HG03342 (cell line): ENCODE data around the gene GLIPR2.
A peak's percentile ranks its signal among the peaks of the same experiment; 100 is the strongest.
"Not testable (repeated sequence)": the region's sequence is repeated elsewhere in the genome, so short reads cannot be mapped to it uniquely, and the experiment has no call there.

Experiments used
- ATAC-seq: cut with Tn5 transposase; IDR thresholded peaks from one replicate; pipeline ENCODE4 v1.9.1; 2021; ENCODE audit warnings: mild to moderate bottlenecking, moderate library complexity; ENCODE audit not compliant: unreplicated experiment

The GLIPR2 gene, protein sequence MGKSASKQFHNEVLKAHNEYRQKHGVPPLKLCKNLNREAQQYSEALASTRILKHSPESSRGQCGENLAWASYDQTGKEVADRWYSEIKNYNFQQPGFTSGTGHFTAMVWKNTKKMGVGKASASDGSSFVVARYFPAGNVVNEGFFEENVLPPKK

DNA sequence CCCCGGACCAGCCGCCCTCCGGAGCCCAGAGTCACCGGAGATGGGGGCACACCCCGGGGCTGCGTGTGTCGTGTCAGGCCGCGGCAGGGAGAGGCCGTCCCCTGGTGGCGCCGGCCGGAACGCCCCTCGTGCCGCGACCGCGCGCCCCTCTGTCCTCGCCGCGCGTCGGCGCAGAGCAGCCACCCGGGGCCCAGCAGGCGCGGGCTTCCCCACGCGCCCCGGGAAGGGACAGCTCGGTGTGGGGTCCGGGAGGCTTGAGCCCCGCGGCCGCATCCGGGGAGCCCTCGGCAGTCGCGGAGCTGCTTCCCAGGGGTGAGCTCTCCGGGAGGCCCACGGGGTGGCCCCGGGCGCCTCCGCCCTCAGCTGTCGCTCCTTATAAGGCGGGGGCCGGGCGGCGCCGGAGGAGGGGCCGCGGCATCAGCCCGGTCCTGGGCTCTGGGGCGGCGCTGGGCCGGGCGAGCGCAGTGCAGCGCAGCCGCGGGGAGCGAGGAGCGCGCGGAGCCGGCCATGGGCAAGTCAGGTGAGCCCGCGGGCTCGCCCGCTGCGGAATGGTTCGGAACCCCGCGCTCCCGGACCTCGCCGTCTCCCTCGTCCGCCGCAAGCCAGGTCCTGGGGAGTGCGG is at the start of gene GLIPR2:
Gene GLIPR2 (plus strand): TSS at position 462 of the 622 bp plus-strand sequence. CDS start 46 bp downstream, at position 508.
- ATAC-seq: peak; percentile 88

DNA sequence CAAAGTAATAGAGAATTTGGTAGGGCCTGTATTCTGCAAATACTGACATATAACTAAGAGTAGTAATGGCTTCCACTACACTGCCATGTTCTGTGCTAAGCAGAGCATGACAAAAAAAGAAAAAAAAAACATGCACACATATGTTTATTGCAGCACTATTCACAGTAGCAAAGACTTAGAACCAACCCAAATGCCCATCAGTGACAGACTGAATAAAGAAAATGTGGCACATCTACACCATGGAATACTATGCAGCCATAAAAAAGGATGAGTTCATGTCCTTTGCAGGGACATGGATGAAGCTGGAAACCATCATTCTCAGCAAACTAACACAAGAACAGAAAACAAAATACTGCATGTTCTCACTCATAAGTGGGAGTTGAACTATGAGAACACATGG is 49.5 kb upstream of the GLIPR2 start:
- ATAC-seq: not testable (repeated sequence)

DNA sequence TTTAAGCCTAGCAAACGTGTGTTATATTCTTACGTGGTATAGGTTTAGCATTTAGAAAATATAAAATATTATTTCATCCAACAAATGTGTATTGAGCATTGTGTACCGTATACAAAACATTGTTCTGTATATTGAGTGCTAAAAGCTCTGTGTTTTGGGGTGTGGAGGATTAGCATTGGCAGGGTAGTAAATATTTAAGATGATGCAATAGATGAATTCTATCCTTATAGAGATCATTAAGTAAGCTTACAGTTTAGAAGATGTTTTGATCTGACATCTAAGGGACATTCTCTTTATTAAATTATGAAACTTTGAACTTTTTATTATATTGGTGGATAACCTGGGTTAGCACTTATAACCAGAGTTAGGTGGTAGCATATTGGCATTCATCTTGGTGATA is 48.5 kb upstream of the GLIPR2 start:
- ATAC-seq: no peak

DNA sequence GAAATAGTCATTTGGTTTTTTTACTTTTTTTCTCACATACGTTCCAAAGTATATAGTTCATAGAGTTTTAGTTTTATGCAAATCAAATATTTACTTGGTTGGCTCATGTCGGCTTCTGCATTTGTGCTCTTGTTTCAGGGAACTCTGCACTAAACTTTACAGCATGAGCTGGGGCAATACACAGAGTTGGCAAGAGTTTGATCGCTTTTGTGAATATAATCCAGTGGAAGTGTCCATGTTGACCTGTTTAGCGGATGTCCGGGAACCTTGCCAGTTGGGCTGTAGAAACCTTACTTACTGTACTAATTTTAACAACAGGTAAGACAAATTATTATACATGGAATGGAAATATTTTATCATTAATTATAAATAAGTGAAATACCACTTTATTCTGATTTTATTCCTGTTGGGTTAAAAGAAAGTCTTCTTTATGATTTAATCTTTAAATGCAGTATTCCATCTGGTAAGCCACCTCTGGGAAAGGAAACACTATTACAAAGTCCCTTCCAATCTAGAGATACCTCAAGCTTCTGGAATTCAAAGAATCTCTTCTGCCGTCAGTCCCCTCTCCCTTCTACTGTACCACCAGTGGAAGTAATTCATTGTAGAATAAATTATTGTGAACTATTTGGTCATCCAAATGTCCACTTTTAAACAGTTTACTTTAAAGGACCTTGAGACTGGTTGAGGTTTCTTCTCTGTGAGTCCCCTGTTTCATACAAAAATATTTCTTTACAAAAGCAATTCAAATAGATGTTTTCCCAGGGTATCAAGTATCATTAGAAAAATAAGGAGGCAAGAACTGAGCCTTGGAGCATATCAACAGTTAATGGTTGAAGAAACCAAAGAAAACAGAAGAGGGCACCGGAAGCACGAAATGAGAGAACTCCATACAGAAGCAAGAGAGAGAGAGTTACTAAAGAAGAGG is 45.2 kb upstream of the GLIPR2 start:
- ATAC-seq: no peak

DNA sequence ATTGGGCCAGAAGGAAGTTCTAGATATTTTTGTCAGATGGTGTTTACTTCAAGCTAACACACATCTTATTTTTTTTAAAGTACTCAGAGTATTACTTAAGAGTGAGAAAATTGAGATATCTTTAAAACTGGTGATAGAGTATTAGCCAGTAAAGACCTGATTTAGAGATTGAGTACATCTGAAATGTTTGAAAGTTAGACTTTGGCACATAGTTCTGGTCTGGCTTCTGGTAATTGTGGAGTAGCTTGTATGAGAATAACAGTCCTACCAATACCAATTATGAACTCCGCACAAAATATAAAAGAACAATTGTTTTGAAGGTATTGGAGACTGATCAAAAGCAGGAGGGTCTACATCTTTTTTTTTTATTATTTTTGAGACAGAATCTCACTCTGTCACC is 44.5 kb upstream of the GLIPR2 start:
- no peak for ATAC-seq

DNA sequence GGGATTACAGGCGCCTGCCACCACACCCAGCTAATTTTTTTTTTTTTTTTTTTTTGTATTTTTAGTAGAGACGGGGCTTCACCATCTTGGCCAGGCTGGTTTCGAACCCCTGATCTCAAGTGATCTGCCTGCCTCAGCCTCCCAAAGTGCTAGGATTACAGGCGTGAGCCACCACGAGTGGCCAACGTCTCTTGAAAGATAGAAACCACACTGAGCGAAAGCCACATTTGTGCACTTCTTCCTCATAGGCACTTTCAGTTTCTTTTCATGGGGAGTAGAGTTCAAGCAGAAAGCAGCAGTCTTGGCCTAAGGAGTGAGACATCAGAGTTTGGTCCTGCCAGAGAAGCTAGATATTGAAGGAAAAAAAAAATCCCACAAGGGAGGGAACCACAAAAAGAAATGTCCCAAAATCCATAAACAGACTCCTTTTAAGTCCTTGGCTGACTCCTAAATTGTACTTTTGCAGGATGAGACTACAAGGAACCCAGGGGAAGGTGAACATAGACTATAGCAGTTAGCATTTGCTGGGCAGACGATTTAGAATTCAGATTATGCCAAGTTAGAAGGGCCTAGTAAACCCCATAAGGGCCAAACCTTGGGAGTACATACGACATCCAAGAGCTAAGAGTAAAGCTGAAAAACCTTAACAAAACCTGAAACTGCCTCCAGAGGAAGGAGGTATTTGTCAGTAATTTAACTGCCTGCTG is 43.9 kb upstream of the GLIPR2 start:
- peak; percentile 99 for ATAC-seq

DNA sequence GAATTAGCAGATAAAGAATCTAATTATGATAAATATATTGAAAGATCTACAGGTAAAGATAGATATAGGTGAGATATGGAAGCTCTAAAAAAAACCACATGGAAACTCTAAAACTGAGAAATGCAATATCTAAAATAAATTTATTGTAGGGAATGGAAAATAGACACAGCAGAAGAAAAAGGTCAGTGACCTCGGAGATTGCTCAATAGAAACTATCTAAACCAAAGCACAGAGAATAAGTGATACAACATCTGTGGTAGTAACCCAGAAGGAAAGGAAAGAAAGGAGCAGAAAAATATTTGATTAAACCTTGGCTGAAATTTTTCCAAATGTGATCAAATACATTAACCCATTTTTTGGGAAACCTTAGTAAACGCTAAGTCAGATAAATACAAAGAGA is 43.1 kb upstream of the GLIPR2 start:
- no peak for ATAC-seq

DNA sequence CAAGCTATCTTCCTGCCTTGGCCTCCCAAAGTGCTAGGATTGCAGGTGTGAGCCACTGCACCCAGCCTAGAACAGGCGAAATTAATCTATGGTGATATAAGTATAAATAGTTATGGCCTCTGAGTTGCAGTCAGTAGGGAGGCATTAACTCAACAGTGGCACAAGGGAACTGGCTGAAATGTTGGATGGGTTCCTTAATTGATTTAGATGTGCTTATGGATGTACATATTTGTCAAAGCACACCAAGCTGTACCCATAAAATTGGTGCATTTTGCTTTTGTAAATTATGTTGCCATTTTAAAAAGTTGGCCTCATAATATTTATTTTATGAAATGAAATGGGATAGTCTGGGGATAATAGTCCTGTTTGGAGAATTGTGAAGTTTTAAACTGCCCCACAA is 36.8 kb upstream of the GLIPR2 start:
- no peak for ATAC-seq

DNA sequence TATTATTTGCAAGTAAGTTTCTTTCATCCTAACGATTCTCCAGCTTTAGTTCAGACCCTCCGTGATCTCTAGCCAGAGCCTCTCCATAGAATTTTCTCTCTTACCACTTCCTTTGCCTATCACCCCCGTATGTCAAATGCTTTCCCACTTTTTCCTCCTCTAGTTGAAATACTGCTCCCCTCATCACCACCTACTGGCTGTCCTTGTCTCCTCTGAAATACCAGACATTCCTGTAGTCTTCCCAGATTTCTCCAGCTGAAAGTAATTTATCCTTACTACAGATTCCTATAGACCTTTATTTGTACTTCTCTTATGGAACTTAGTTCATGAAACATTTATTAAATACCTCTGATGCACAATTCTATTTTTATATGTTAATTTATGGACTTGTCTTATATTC is 36.0 kb upstream of the GLIPR2 start:
- ATAC-seq: no peak

DNA sequence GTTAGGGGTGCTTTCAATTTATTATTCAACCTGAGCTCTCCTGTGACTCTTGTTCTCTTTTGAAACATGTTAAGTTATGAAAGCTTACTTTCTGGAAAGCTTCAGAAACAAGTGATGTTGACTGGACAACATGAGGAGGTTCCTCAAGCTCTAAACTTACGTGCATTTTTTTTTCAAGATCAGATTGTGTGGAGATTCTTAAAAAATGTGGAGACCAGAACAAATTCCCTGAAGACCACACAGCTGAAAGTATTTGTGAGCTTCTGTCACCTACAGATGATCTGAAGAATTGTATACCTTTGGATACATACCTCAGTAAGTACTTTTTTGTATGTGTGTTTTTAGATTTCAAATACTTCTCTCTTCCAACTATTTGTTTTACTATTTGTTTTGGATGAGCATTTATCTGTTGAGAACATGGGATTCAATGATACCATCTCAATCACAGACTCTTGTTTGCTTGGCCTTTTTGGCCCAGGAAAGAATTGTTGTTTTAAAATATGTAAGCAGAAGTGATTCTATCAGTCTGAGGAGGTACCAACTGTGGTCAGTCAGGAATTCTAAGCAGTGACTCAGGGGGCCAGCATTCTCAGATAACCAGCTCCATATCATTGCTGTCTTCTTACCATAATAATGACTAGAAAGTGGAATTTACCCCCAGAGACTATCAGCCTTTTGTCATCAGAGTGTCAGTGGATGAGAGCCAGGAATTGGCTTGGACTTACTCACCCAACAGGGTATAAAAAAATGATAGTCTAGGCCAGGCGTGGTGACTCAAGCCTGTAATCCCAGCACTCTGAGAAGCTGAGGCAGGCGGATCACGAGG is 34.4 kb upstream of the GLIPR2 start:
- no peak for ATAC-seq

DNA sequence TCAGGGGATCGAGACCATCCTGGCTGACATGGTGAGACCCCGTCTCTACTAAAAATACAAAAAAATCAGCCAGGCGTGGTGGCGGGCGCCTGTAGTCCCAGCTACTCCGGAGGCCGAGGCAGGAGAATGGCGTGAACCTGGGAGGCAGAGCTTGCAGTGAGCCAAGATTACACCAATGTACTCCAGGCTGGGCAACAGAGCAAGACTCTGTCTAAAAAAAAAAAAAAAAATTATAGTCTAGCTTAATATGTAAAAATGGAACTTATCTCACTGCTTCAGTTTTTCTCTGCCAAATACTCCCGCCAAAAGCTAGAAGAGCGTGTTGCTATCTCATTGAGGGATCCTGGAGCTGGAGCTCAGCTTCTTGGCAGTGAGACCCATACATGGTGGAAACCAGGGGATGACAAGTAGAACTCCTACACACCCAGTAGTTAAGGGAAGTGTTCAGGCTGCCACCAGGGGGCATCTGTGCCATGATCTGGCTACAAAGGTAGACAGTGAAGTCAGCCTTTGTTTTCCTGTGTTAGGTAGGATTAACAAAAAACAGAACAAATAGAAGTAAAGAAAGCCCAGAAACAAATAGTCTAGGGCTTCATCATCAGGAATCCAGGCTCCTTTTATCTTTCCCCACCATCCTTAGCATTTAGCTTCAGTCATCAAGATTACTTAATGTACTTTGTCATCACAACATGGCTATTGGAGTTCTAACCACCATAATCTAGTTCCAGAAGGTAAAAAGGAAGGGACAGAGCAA is 33.6 kb upstream of the GLIPR2 start:
- peak; percentile 62 for ATAC-seq

DNA sequence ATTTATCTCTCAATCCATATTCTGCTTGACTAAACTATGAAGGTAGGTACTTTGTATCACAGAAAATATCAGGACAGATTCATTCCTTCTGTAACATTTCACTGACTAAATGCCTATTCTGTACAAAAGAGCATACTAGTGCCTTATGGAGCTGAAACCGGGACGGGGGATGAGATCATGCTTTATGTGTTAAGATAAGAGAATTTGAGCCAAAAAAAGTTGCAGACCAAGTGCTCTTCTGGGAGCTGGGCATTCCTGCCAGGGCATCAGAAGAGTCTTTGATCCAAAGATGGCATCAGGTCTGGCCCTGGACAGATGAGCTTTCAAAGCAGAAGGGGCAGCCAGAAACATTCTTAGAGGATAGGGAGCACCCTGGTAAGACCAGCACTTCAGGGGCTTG is 27.5 kb upstream of the GLIPR2 start:
- no peak for ATAC-seq

DNA sequence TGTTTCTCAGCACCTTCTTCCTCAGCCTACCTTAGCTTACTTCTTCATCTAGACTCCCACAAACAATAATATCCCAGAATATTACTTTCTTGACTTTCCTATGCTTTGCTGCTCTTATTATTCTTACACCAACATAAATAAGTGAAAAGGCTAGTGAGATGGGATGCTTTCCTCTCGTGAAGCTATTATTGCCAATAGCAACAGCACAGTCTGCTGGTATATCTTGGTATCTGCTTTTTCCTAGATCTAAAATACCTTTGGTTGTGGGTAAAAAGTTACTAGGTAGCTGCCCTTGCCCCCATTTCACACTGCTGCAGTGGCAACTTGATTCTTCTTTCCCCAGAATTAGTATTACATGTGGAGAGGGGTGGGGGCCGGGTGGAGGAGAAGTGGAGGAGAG is 26.1 kb upstream of the GLIPR2 start:
- ATAC-seq: no peak

DNA sequence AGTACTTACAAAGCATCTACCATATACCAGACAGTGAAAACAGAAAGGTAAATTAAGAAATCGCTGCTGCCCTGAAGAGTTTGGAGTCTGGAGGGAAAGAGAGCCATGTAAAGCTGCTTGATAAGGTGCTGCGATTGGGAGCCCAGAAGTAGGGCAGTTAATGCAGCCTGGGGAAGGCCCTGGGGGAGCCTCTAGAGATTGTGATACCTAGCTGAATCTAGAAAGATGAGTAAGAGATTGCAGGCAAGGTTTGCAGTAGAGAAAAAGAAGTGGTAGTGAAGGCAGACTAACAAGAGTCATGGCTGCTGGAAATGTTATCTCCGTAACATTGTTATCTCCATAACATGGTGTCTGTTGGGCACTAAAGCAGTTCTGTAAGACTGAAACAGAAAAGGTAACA is 24.0 kb upstream of the GLIPR2 start:
- no peak for ATAC-seq

DNA sequence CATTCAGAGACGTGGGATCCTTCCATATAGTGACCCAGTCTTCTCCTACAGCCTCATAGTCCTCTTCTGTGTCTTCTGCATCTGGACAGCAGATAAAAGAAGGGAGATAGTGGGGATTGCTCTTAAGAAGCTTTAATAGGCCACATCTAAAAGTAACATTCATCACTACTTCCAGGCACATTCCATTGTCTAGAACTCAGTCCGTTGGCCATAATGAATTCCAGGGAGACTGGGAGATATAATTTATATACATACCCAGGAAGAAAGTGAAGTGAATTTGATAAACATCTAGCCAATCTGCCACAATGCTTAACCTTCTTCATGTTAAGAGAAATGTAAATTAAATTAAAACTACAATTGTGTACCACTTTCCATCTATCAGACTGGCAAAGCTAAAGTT is 22.5 kb upstream of the GLIPR2 start:
- no peak for ATAC-seq

DNA sequence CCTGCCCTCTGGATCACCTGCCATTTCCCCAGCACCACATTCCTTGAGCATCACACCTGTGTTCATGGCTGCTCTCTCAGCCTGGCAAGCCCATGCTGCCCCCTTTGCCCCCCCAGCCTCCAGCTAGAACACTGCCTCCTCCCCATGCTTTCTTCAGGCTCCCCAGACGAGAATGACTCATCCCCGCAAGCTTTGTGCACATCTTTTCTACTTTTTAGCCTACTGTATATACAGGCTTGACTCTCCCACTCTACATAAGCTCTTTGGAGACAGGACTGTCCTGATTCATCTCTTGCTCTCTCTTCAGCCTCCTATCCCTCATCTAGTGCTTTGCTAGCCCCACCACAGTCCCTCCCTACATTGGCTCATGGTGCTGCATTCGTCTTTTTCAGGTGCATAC is 19.9 kb upstream of the GLIPR2 start:
- no peak for ATAC-seq

DNA sequence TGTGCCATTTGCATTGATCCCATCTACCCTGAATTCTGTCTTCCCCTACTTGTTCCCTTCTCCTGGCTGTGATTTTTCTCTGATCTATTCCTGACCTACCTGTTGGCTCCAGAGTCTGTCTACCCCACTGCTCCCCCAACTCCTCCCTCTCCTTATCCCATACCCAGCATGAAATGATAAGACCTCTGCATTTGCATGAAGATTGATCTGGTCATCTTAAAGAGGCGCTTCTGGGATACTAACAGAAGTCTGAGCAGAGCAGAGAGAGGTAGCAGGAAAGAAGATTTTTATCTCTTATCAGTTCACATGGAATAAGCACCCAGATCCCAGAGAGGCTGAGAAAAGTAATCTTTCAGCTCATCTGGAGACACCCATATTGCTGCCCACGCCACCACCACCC is 18.3 kb upstream of the GLIPR2 start:
- ATAC-seq: no peak

DNA sequence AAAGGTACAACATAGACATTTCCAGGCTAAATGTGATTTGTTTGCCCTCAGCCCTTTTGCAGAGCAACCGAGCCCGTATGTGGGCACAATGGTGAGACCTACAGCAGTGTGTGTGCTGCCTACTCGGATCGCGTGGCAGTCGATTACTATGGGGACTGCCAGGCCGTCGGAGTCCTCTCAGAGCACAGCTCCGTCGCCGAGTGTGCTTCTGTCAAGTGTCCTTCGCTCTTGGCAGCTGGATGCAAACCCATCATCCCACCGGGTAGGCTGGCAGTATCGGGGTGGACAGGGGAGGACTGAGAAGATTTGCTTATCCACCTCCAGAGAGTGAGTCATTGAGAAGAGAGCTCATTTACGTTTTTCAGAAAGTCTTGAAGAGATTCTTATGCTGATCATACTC is 17.8 kb upstream of the GLIPR2 start:
- no peak for ATAC-seq

DNA sequence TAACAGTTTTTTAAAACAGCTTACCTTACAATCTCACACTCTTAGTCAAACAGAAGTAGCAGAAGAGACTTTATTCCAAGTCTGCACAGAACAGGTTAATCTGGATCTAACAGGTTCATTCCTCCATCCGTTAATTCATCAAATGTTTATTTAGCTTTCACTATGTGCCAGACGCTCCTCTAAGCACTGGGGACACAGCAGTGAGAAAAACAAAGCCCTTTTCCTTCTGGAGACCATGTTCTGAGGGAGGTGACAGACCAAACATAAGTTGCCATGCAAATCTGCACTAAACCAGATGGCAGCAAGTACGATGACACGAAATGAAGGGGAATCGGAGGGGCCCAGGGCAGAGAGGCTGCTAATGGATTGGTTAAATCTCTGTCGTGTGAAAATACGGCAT is 17.1 kb upstream of the GLIPR2 start:
- ATAC-seq: no peak

DNA sequence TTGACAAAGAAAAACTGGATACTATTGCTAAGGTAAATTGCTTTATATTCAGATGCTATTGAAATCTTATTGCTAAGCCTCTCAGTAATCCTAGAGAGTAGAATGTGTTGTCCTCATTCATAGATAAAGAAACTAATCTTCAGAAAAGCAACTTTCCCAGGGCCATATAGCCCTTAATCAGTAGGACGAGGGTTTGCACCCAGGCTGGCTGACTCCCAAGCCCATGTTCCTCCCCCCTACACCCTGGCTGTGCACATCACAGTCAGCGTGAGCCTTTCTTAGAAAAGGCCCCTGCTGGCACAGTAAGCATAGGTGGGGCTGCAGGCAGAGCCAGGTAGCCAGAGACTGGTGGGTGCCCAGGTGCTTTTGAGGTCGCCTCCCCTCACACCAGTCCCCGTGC is 15.8 kb upstream of the GLIPR2 start:
- ATAC-seq: no peak
